Measurements from ENCODE around the gene TMEM163.

DNA sequence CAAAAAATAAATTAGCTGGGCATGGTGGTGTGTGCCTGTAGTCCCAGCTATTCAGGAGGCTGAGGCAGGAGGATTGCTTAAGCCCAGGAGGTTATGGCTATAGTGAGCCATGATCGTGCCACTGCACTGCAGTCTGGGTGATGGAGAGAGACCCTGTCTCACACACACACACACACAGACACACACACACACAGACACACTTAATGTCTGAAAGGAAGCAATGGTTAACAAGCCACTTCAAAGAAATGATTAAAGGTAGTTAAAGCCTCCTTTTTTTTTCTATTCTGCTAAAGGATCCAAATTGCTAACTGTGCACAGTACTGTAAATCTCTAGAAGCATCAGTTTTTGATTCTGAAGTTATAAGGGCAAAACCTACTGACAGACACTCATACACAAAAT is 211.1 kb downstream of the TMEM163 start:
- no peak for TF ChIP-seq POLR2A (IDR thresholded peaks at IDR 0.05)
- no peak for TF ChIP-seq CTCF (IDR thresholded peaks at IDR 0.05)
